ENCODE measurements around the gene PHTF2. TPM values are rescaled to one million over a fixed set of nuclear protein-coding genes. Genes with fewer than 3 reads are reported as not detected.

PHTF2 gene
- total and polyA plus RNA-seq, 2 donors (not counting 3 experiments of a cell fraction or from before 2014, with no cell fraction given), result 13.3 to 21.4 TPM

- DNase-seq (ENCODE audit: low read depth, low spot score) (no peak), FAIRE-seq (no peak)
- Histone ChIP-seq H3K79me2 (ENCODE audit: control insufficient read depth, insufficient read depth, low read length) (no peaks in the 10 kb centered on the region), H3K9me1 (replicated peaks; ENCODE audit: control insufficient read depth, extremely low read depth, insufficient read depth, low read length) (no peaks in the 10 kb centered on the region), H3K9ac (replicated peaks; ENCODE audit: extremely low read depth, insufficient read depth, low read length) (no peak overlapping the region), H3K27ac (ENCODE audit: insufficient read depth, low read depth, low read length) (no peak overlapping the region), H3K36me3 (ENCODE audit: control insufficient read depth in 2 of 2, extremely low read depth in 1 of 2, insufficient read depth in 2 of 2, low read length in 2 of 2) (no peaks in the 10 kb centered on the region), H3K4me2 (ENCODE audit: insufficient read depth, low read length) (no peak overlapping the region), H3K27me3 (ENCODE audit: control insufficient read depth in 2 of 2, insufficient read depth in 2 of 2, low read length in 2 of 2) (no peaks in the 10 kb centered on the region), H3K4me3 (replicated peaks in 1 of 3; ENCODE audit: insufficient read depth in 1 of 3, low read depth in 1 of 3, low read length in 3 of 3) (no peak overlapping the region), H3K9me3 (replicated peaks; ENCODE audit: control insufficient read depth, insufficient read depth, low read length) (no peaks in the 10 kb centered on the region), H3K4me1 (ENCODE audit: control insufficient read depth, extremely low read depth, insufficient read depth, low read length) (no peaks in the 10 kb centered on the region), H4K20me1 (replicated peaks; ENCODE audit: control insufficient read depth, extremely low read depth, insufficient read depth, low read length) (no peaks in the 10 kb centered on the region), H2AFZ (ENCODE audit: low read depth, low read length) (no peak overlapping the region)
- ChIA-PET CTCF (no interaction called here), POLR2A (no interaction called here)
- dilution Hi-C loops (cut with MboI; ENCODE audit: extremely low pct_ligation_motif_present, low sequenced_read_pairs), result no loop called here
- TF ChIP-seq JUN (IDR thresholded peaks at IDR 0.05; ENCODE audit: borderline replicate concordance, insufficient read depth, insufficient read length, low read depth), result no peak
- TF ChIP-seq GATA2 (IDR thresholded peaks at IDR 0.05; ENCODE audit: insufficient read depth, insufficient read length, low read depth, low read length), result no peak
- no peak for TF ChIP-seq EZH2 (IDR thresholded peaks at IDR 0.05; ENCODE audit: borderline replicate concordance, low read depth, low read length, severe bottlenecking)
- no peak for TF ChIP-seq MAX (IDR thresholded peaks at IDR 0.05; ENCODE audit: insufficient read depth, insufficient read length)
- TF ChIP-seq CTCF (IDR thresholded peaks at IDR 0.05; ENCODE audit: extremely low read depth in 1 of 2, insufficient read depth in 1 of 2, low read depth in 1 of 2, low read length in 2 of 2), result no peak
- TF ChIP-seq FOS (IDR thresholded peaks at IDR 0.05; ENCODE audit: borderline replicate concordance, insufficient read depth, low read length), result no peak
- TF ChIP-seq MYC (IDR thresholded peaks at IDR 0.05; ENCODE audit: low read depth, low read length), result no peak
- TF ChIP-seq POLR2A (IDR thresholded peaks at IDR 0.05; ENCODE audit: low read depth, low read length), result no peak
- no peak for TF ChIP-seq POLR2AphosphoS5 (IDR thresholded peaks at IDR 0.05; ENCODE audit: insufficient read depth, low read depth, low read length)
- intact Hi-C loops (cut with micrococcal nuclease), result no loop called here
- no TSS peak for BruUV-seq (replicated peaks)
Measured at GRCh38 chr7:77786018-77786417, 12.6 kb upstream of the PHTF2 start.
